Measurements from ENCODE around the gene PHKA1. TPM values are rescaled to one million over a fixed set of nuclear protein-coding genes. Genes with fewer than 3 reads are reported as not detected.
"Not testable (repeated sequence)": the region's sequence is repeated elsewhere in the genome, so short reads cannot be mapped to it uniquely, and the experiment has no call there.

PHKA1 gene
- total and polyA plus RNA-seq, 4 donors, result 1.1 to 4.0 (median 3.2) TPM

DNA sequence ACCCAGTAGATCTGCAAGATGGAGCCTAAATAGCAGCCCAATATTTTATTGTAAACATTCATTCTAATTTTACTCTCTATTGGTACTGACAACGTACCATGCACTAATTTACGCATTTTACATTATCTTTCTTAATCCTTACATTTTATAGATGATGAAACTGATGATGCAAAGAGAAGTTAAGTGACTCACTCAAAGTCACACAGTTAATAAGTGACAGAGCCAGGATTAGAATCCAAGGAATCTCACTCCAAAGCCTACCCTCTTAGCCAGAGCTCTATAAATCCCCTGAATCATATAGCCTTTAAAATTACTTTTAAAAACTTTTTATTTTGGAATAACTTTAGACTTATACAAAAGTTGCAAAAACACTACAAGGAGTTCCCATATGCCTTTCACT, 37.6 kb downstream of the PHKA1 start:
- H3K4me1 ChIP-seq (ENCODE audit: control insufficient read depth in 5 of 5, insufficient read depth in 5 of 5, low read length in 5 of 5), result no peaks in the 10 kb centered on the region
- no peak for DNase-seq
- H3K4me3 ChIP-seq, result no peak overlapping the region
- H3K27ac ChIP-seq (ENCODE audit: low read depth in 1 of 2, low read length in 1 of 2), result no peak overlapping the region
- TF ChIP-seq, protein P1, sequence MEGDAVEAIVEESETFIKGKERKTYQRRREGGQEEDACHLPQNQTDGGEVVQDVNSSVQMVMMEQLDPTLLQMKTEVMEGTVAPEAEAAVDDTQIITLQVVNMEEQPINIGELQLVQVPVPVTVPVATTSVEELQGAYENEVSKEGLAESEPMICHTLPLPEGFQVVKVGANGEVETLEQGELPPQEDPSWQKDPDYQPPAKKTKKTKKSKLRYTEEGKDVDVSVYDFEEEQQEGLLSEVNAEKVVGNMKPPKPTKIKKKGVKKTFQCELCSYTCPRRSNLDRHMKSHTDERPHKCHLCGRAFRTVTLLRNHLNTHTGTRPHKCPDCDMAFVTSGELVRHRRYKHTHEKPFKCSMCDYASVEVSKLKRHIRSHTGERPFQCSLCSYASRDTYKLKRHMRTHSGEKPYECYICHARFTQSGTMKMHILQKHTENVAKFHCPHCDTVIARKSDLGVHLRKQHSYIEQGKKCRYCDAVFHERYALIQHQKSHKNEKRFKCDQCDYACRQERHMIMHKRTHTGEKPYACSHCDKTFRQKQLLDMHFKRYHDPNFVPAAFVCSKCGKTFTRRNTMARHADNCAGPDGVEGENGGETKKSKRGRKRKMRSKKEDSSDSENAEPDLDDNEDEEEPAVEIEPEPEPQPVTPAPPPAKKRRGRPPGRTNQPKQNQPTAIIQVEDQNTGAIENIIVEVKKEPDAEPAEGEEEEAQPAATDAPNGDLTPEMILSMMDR (IDR thresholded peaks at IDR 0.05; ENCODE audit: control extremely low read depth, extremely low read depth), result no peak
- peaks cover 0 to 3% (median 0%) of the 10 kb centered on the region in 4 donors for H3K9me3 ChIP-seq (ENCODE audit: control insufficient read depth in 4 of 4, insufficient read depth in 3 of 4, low read length in 3 of 4)
- H3K9ac ChIP-seq (ENCODE audit: insufficient read depth in 1 of 2, low read length in 2 of 2), result no peak overlapping the region
- no peaks in the 10 kb centered on the region for H3K36me3 ChIP-seq (ENCODE audit: control insufficient read depth in 4 of 4, insufficient read depth in 4 of 4, low read length in 4 of 4)
- 72 to 100% methylated on average over 2 of the region's 2 CpGs for WGBS, 2 donors
- ATAC-seq (ENCODE audit: insufficient read depth, low FRiP score), result no peak
- no peaks in the 10 kb centered on the region for H3K27me3 ChIP-seq (ENCODE audit: control insufficient read depth in 3 of 3, insufficient read depth in 3 of 3, low read length in 2 of 3)

DNA sequence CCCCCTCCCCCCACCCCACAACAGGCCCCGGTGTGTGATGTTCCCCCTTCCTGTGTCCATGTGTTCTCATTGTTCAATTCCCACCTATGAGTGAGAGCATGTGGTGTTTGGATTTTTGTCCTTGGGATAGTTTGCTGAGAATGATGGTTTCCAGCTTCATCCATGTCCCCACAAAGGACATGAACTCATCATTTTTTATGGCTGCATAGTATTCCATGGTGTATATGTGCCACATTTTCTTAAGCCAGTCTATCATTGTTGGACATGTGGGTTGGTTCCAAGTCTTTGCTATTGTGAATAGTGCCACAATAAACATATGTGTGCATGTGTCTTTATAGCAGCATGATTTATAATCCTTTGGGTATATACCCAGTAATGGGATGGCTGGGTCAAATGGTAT, 40.2 kb downstream of the PHKA1 start:
- DNase-seq; H3K27me3 ChIP-seq (ENCODE audit: control insufficient read depth in 3 of 3, insufficient read depth in 3 of 3, low read length in 2 of 3); H3K9ac ChIP-seq (ENCODE audit: insufficient read depth in 1 of 2, low read length in 2 of 2); H3K4me3 ChIP-seq; H3K27ac ChIP-seq (ENCODE audit: low read depth in 1 of 2, low read length in 1 of 2); H3K36me3 ChIP-seq (ENCODE audit: control insufficient read depth in 4 of 4, insufficient read depth in 4 of 4, low read length in 4 of 4); ATAC-seq (ENCODE audit: insufficient read depth, low FRiP score); H3K4me1 ChIP-seq (ENCODE audit: control insufficient read depth in 5 of 5, insufficient read depth in 5 of 5, low read length in 5 of 5); H3K9me3 ChIP-seq (ENCODE audit: control insufficient read depth in 4 of 4, insufficient read depth in 3 of 4, low read length in 3 of 4): not testable (repeated sequence)
- 60 to 91% methylated on average over 1 of the region's 1 CpG for WGBS, 2 donors

DNA sequence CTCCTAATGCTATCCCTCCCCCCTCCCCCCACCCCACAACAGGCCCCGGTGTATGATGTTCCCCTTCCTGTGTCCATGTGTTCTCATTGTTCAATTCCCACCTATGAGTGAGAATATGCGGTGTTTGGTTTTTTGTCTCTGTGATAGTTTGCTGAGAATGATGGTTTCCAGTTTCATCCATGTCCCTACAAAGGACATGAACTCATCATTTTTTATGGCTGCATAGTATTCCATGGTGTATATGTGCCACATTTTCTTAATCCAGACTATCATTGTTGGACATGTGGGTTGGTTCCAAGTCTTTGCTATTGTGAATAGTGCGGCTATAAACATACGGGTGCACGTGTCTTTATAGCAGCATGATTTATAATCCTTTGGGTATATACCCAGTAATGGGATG, 44.6 kb downstream of the PHKA1 start:
- H3K9ac ChIP-seq (ENCODE audit: insufficient read depth in 1 of 2, low read length in 2 of 2); H3K4me3 ChIP-seq; H3K9me3 ChIP-seq (ENCODE audit: control insufficient read depth in 4 of 4, insufficient read depth in 3 of 4, low read length in 3 of 4); H3K27me3 ChIP-seq (ENCODE audit: control insufficient read depth in 3 of 3, insufficient read depth in 3 of 3, low read length in 2 of 3); H3K27ac ChIP-seq (ENCODE audit: low read depth in 1 of 2, low read length in 1 of 2); H3K36me3 ChIP-seq (ENCODE audit: control insufficient read depth in 4 of 4, insufficient read depth in 4 of 4, low read length in 4 of 4); ATAC-seq (ENCODE audit: insufficient read depth, low FRiP score); H3K4me1 ChIP-seq (ENCODE audit: control insufficient read depth in 5 of 5, insufficient read depth in 5 of 5, low read length in 5 of 5); DNase-seq: not testable (repeated sequence)
- whole genome bisulfite sequencing, 2 donors, result 95 to 100% methylated on average over 4 of the region's 5 CpGs

DNA sequence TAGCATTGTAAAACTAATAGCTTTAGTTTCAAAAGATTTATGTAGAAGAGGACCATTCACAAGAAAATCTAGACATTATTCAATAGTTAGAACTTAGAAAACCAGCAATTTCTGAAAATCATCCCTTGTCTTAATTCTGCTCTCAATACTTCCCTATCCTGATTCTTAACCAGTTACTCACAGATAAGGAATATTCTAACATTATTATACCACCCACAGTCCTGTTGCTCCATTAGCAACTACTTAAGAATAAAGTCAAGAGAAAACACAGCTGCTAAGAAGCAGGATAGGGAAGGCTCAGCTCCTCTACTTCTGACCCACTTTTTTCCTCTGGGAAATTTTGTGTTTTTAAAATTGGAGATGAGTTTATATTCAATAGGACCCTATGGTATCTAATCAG, 47.7 kb downstream of the PHKA1 start:
- H3K27ac ChIP-seq (ENCODE audit: low read depth in 1 of 2, low read length in 1 of 2), result no peak overlapping the region
- H3K36me3 ChIP-seq (ENCODE audit: control insufficient read depth in 4 of 4, insufficient read depth in 4 of 4, low read length in 4 of 4), result no peaks in the 10 kb centered on the region
- no peak overlapping the region for H3K4me3 ChIP-seq
- peaks cover 0 to 5% (median 0%) of the 10 kb centered on the region in 5 donors for H3K4me1 ChIP-seq (ENCODE audit: control insufficient read depth in 5 of 5, insufficient read depth in 5 of 5, low read length in 5 of 5)
- no peak for ATAC-seq (ENCODE audit: insufficient read depth, low FRiP score)
- H3K9me3 ChIP-seq (ENCODE audit: control insufficient read depth in 4 of 4, insufficient read depth in 3 of 4, low read length in 3 of 4), result peaks cover 0 to 6% (median 0%) of the 10 kb centered on the region in 4 donors
- TF ChIP-seq, protein P1 (IDR thresholded peaks at IDR 0.05; ENCODE audit: control extremely low read depth, extremely low read depth), result no peak
- H3K27me3 ChIP-seq (ENCODE audit: control insufficient read depth in 3 of 3, insufficient read depth in 3 of 3, low read length in 2 of 3), result peaks cover 0 to 2% (median 0%) of the 10 kb centered on the region in 3 donors
- no peak overlapping the region for H3K9ac ChIP-seq (ENCODE audit: insufficient read depth in 1 of 2, low read length in 2 of 2)
- no peak for DNase-seq

DNA sequence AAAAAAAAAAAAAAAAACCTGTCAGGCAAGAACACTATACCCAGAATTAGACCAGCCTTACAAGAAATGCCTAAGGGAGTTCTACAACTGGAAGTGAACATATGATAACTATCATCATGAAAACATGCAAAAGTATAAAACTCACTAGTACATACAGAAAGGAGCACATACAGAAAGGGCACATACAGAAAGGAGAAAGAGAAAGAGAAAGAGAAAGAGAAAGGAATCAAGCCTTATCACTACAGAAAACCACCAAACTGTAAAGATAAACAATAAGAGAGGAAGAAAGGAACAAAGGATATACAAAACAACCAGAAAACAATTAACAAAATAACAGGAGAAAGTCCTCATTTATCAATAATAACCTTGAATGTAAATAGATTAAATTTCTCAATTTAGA, 50.4 kb downstream of the PHKA1 start:
- Histone ChIP-seq H3K9me3 (ENCODE audit: control insufficient read depth in 4 of 4, insufficient read depth in 3 of 4, low read length in 3 of 4) (peaks cover 0 to 6% (median 0%) of the 10 kb centered on the region in 4 donors), H3K27ac (ENCODE audit: low read depth in 1 of 2, low read length in 1 of 2) (no peak overlapping the region), H3K9ac (ENCODE audit: insufficient read depth in 1 of 2, low read length in 2 of 2) (no peak overlapping the region), H3K4me1 (ENCODE audit: control insufficient read depth in 5 of 5, insufficient read depth in 5 of 5, low read length in 5 of 5) (peaks cover 0 to 5% (median 0%) of the 10 kb centered on the region in 5 donors), H3K4me3 (no peak overlapping the region), H3K36me3 (ENCODE audit: control insufficient read depth in 4 of 4, insufficient read depth in 4 of 4, low read length in 4 of 4) (no peaks in the 10 kb centered on the region), H3K27me3 (ENCODE audit: control insufficient read depth in 3 of 3, insufficient read depth in 3 of 3, low read length in 2 of 3) (peaks cover 0 to 10% (median 0%) of the 10 kb centered on the region in 3 donors)
- TF ChIP-seq, protein P1 (IDR thresholded peaks at IDR 0.05; ENCODE audit: control extremely low read depth, extremely low read depth), result no peak
- ATAC-seq (ENCODE audit: insufficient read depth, low FRiP score) (no peak), DNase-seq (no peak)

Measured in lung (tissue), 12 donors.